ENCODE measurements around the gene DDX39B. TPM values are rescaled to one million over a fixed set of nuclear protein-coding genes. Genes with fewer than 3 reads are reported as not detected.
A peak's percentile ranks its signal among the peaks of the same experiment; 100 is the strongest.

The DDX39B gene
- total and polyA plus RNA-seq, 9 of the 15 experiments (the other 6 are each of a cell fraction or from before 2014, with no cell fraction given): 479 to 869 (median 592) TPM

DNA sequence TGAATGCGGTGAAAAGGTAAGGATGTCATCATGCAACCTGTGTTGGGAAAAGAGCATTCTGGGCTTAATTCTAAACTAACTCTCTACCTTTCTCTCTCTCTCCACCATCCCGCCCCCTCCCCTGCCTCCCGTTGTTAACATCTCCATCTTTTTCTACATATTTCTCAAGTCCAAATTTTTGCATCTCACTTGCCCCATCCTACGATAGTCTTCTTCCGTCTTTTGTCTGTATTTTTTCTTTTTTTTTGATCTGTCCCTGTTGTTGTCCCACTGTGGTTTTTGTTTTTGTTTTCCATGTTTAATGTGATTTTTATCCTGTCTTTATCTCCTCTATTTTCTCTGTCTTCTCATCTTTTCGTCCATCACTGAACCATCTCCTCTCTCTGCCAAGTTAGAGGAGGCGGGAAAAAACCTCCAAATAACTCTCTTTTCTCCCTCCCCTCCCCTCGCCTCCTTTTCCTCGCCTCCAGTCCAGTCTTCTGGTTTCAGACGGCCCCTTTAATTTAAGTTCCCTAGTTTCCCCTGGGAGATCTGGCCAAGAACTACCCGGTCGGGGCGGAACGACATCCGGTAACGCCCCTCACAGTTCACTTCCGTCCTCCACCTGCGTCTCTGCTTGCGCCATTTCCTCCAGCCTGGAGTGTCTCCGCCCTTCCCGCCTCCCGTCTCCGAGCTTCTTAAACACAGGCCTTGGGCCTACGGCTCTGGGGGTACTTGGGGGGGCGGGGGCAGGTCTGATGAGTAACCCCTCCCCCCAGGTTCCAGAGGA lies 5.3 kb upstream of the DDX39B start, which contains the start of gene NFKBIL1 (continued):
- TF ChIP-seq, protein P1, sequence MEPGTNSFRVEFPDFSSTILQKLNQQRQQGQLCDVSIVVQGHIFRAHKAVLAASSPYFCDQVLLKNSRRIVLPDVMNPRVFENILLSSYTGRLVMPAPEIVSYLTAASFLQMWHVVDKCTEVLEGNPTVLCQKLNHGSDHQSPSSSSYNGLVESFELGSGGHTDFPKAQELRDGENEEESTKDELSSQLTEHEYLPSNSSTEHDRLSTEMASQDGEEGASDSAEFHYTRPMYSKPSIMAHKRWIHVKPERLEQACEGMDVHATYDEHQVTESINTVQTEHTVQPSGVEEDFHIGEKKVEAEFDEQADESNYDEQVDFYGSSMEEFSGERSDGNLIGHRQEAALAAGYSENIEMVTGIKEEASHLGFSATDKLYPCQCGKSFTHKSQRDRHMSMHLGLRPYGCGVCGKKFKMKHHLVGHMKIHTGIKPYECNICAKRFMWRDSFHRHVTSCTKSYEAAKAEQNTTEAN (CRISPR knock-in tag; IDR thresholded peaks at IDR 0.05): 0 out of 2 replicates have a peak, but pooled peaks have one; percentile 21
- TF ChIP-seq ZNF133 (CRISPR knock-in tag; IDR thresholded peaks at IDR 0.05) (no peak), HMG20A (CRISPR knock-in tag; conservative IDR thresholded peaks at IDR 0.05) (no peak), ZNF444 (CRISPR knock-in tag; IDR thresholded peaks at IDR 0.05) (peak; percentile 13; the same call in 1 of the 2 replicates), TRIM28 (IDR thresholded peaks at IDR 0.05) (no peak; the same call in none of the 2 replicates), PML (IDR thresholded peaks at IDR 0.05; ENCODE audit: low read length) (peak; percentile 75), RBBP5 (IDR thresholded peaks at IDR 0.05; ENCODE audit: borderline replicate concordance, insufficient read depth, low read length, poor library complexity, severe bottlenecking) (no peak), ZNF146 (CRISPR knock-in tag; IDR thresholded peaks at IDR 0.05; ENCODE audit: unreplicated experiment) (no peak), JUNB (CRISPR knock-in tag; conservative IDR thresholded peaks at IDR 0.05) (no peak)
- TF ChIP-seq, protein P2, sequence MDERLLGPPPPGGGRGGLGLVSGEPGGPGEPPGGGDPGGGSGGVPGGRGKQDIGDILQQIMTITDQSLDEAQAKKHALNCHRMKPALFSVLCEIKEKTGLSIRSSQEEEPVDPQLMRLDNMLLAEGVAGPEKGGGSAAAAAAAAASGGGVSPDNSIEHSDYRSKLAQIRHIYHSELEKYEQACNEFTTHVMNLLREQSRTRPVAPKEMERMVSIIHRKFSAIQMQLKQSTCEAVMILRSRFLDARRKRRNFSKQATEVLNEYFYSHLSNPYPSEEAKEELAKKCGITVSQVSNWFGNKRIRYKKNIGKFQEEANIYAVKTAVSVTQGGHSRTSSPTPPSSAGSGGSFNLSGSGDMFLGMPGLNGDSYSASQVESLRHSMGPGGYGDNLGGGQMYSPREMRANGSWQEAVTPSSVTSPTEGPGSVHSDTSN (CRISPR knock-in tag; IDR thresholded peaks at IDR 0.05; ENCODE audit: low read depth): no peak
- TF ChIP-seq, protein P2 (tag; conservative IDR thresholded peaks at IDR 0.05; ENCODE audit: low read depth): no peak
- TF ChIP-seq, protein P3, sequence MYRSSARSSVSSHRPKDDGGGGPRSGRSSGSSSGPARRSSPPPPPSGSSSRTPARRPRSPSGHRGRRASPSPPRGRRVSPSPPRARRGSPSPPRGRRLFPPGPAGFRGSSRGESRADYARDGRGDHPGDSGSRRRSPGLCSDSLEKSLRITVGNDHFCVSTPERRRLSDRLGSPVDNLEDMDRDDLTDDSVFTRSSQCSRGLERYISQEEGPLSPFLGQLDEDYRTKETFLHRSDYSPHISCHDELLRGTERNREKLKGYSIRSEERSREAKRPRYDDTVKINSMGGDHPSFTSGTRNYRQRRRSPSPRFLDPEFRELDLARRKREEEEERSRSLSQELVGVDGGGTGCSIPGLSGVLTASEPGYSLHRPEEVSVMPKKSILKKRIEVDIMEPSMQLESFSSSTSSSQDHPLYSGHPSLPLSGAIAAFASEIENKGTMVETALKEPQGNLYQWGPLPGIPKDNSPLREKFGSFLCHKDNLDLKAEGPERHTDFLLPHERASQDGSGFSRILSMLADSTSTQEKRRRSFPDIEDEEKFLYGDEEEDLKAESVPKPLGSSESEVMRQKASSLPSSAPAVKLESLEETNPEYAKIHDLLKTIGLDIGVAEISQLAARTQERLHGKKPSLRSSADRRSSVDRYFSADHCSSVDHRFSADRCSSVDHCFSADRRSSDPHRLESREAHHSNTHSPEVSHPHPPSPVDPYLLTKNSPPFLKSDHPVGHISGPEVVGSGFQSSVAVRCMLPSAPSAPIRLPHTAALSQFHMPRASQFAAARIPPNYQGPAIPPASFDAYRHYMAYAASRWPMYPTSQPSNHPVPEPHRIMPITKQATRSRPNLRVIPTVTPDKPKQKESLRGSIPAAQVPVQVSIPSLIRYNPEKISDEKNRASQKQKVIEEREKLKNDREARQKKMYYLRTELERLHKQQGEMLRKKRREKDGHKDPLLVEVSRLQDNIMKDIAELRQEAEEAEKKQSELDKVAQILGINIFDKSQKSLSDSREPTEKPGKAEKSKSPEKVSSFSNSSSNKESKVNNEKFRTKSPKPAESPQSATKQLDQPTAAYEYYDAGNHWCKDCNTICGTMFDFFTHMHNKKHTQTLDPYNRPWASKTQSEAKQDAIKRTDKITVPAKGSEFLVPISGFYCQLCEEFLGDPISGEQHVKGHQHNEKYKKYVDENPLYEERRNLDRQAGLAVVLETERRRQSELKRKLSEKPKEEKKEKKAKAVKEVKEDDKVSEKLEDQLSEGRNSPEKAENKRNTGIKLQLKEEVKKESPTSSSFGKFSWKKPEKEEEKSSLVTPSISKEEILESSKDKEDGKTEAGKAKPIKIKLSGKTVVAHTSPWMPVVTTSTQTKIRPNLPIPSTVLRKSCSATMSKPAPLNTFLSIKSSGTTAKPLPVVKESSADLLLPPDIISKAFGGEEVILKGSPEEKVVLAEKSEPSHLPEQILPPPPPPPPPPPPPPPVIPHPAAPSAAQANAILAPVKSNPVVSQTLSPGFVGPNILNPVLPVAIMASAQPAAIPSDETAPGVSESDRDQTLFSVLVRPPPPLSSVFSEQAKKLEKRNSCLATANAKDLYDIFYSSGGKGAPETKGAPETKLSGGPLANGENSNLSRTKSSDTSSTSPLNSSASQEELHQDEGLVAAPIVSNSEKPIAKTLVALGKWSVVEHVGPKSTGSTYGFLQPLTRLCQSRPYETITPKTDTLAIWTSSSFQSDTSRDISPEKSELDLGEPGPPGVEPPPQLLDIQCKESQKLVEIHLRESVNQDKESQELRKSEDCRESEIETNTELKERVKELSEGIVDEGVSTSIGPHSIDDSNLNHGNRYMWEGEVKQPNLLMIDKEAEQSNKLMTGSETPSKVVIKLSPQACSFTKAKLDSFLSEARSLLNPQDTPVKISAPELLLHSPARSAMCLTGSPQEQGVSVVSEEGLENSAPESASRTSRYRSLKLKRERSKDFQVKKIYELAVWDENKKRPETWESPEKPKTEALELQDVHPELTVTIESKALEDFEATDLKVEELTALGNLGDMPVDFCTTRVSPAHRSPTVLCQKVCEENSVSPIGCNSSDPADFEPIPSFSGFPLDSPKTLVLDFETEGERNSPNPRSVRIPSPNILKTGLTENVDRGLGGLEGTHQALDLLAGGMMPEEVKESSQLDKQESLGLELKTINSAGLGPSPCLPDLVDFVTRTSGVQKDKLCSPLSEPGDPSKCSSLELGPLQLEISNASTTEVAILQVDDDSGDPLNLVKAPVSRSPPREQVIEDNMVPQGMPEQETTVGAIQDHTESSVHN (IDR thresholded peaks at IDR 0.05; ENCODE audit: borderline replicate concordance in 1 of 2, low read depth in 1 of 2): no peak; a peak in 1 of 4 replicates
- TF ChIP-seq, protein P4, sequence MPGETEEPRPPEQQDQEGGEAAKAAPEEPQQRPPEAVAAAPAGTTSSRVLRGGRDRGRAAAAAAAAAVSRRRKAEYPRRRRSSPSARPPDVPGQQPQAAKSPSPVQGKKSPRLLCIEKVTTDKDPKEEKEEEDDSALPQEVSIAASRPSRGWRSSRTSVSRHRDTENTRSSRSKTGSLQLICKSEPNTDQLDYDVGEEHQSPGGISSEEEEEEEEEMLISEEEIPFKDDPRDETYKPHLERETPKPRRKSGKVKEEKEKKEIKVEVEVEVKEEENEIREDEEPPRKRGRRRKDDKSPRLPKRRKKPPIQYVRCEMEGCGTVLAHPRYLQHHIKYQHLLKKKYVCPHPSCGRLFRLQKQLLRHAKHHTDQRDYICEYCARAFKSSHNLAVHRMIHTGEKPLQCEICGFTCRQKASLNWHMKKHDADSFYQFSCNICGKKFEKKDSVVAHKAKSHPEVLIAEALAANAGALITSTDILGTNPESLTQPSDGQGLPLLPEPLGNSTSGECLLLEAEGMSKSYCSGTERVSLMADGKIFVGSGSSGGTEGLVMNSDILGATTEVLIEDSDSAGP (CRISPR knock-in tag; IDR thresholded peaks at IDR 0.05): peak; percentile 89
